GM19043 (cell line): ENCODE data around the gene HOXB5.

ENCODE experiments used
- ATAC-seq: cut with Tn5 transposase; IDR thresholded peaks from one replicate; pipeline ENCODE4 v1.9.1; 2021; ENCODE audit warnings: low read depth; ENCODE audit not compliant: unreplicated experiment

The HOXB5 gene

DNA sequence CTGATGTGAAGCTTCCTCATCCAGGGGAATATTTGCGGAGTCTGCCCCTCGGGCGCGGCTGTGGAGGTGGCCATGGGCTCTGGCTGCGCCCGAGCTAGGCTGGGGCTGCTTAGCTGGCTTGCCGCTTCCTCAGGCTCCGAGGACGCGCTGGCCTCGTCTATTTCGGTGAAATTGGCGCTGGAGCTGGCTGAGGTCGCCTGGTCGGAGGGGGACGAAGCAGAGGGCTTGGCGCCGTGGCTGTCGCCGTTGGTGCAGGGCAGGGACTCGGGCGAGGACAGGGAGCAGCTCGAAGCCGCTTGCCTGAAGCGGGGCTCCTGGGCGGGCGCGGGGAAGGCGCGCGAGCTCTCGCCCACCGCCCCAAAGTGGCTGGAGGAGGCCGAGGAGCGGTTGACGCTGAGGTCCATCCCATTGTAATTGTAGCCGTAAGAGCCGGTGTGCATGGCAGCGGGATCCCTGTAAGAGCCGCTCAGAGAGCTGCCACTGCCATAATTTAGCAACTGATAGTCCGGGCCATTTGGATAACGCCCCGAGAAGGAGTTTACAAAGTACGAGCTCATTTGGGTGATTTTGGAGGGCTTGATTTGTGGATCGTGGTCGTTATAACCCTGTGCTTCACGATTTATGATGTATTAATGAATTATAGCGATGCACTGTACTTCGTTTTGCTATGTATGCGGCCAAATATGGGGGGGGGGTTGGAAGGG is at the start of gene HOXB5:
Gene HOXB5, minus strand, starts transcription at position 654 of the 704 bp plus-strand sequence. Its CDS starts 97 bp downstream, at position 557.
- no peak for ATAC-seq

DNA sequence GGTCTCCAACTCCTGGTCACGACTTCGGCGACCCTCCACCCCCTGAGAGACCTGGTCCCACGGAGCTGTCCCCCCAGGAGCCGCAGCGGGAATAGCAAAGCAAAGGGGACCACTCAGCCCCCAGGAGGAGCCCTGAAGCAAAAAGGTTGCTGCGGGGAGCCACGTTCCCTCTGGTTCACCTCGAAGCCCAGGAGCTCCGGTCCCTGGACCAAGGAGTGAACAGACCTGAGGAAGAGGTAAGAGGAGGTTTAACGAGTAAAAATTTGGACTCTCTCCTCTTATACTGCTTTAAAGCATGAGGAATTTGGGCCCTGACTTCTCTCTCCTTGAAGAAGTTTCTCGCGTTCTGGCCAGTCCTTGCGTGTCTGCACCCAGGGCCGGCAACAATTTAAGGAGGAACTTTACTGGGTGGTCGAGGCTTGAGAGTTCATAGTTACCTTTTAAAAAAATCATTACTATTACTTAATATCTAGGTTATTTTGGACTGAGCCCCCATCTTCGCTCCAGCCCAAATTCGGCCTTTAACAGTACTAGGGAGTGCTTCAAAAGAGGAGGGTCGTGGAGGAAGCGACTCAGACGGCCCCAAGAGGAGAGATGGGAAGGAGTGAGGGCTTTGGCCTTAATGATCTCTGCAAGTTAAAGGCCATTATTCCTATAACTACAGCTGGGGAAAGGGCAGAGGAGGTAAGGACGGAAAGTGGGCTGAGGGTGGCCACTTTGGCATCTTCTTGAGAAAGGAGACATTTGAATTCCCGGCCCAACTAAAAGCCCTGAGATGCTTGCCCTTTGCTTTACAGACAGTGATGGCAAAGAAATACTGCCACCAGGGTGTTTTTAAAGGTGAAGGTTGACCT is 49.5 kb upstream of the HOXB5 start:
- no peak for ATAC-seq

DNA sequence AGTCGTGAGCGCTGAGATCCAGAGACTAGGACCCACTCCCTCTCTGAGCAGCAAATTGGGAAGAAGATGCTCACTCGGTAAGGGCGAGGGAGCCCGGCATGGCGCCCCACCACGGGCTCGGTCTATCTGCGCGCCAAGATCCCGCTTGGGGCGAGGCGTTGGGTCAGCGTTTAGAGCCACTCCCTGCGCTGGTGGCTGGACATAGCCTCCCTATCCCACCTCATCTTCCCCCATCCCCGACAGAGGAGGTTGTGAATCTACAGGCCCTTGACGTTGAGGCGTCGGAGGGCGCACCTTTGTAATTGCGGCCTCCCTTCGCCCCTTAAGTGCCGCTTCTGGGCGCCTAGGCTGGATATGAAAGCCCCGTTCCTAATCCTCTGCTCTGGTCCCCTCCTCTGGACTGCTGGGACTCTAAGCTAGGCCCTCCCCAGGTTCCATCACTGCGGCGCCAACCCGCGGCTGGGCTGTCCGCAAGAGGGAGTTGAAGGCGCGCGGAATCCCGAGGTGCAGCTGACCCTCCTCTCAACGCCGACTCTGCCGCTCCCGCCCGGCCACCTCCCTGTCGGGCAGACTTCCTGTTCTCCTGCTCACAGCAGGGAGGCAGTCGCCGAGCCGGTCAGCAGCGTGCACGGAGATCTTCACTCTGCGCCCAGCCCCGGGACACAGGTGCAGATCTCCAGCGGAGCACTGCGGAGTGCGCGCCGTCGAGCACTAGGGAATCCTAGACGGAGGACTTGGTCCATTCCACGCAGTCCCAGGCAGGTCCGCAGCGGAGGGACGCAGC is 48.7 kb upstream of the HOXB5 start:
- ATAC-seq: no peak

DNA sequence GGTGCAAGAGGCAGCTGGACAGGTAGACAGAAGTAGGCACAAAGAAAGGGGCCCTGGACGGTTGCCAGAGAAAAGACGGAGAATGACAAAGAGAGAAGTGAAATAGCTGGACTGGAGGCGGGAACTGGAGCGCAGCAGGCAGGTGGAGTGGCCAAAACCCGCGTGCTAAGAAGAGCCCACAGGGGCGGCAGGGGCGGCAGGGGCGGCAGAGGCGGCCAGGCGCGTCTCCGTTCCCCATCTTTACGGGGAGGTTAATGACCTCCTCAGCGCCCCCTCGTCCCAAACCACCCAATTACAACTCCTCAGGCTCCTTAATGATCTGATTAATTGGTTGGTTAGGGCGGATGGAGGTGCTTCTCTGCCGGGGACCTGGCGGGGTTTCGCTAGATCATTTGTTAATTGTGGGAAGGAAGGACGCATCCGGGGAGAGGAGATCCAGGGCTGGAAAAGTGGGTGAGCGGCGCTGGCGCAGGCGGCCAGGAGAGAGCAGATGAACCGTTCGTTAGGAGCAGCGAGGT is 48.0 kb upstream of the HOXB5 start:
- ATAC-seq: no peak

DNA sequence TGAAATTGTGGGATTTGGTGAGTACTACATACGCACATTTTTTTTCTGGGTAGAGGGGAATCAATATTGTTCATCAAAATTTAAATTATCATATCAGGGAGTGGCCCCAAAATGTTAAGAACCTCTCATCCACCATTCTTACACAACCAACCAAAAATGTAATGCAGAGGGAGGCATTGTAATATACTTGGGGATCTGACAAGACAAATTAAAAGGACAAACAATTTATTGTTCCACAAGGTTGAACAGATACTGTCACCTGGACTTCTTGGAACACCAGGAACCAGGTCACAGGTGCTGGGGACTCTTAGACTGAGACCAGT is 47.2 kb upstream of the HOXB5 start:
- no peak for ATAC-seq

DNA sequence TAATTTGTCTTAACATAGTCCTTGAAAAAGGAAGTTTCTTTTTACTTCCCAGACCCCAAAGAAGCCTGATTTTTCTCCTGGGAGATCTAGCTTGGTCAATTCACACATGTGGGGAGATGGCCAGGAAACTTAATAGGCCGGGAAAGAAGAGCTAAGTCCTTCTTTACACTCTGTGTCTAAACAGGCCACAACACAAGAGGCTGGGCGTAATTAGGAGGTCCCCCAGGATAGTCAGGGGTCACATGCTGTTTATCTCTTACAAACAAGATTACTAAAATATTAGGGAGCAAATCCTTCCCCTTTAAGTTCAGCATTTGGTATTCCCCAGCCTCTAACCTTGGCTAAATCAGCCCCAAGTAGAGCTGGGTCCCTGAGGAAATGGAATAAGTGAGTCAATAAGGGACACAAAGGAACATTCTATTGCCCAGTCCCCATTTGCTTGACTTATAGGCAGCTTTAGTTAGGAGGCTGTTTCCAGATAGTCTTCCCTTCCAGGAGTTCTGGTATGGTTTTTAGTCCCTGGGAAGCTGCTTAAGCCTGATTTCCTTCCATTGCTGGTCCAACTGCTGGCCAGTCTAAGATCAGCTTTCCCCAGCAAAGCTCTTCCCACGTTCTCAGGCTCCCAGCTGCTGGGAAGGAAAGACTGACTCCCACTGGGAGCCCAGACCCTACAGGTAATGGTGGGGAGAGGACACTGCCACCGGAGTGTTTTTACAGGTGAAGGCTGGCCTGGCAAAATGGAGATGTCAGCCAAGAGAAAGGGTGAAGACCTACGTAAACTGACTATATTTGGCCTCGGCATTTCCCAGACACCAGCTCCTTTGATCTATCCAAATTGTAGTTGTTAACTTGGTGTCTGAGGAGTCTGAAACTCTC is 46.6 kb upstream of the HOXB5 start:
- no peak for ATAC-seq

DNA sequence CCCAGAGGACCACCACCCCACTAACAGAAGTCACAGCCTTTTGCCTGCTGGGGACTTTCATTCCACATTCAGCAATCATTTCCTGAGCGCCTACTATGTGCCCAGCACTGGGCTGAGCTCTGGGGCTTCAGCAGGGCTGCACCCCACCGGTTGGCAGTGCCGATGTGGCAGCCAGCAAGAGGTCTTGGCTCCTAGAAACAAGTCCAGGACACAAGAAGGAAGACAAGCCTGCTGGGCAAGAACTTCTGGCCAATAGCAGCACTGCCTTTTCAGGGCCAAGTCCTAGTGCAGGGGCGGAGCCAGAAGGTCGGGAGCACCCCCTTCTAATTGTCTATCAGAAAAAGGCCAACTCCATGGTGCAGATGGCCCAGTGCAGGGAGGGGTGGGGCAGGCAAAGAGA is 45.6 kb upstream of the HOXB5 start:
- ATAC-seq: no peak

DNA sequence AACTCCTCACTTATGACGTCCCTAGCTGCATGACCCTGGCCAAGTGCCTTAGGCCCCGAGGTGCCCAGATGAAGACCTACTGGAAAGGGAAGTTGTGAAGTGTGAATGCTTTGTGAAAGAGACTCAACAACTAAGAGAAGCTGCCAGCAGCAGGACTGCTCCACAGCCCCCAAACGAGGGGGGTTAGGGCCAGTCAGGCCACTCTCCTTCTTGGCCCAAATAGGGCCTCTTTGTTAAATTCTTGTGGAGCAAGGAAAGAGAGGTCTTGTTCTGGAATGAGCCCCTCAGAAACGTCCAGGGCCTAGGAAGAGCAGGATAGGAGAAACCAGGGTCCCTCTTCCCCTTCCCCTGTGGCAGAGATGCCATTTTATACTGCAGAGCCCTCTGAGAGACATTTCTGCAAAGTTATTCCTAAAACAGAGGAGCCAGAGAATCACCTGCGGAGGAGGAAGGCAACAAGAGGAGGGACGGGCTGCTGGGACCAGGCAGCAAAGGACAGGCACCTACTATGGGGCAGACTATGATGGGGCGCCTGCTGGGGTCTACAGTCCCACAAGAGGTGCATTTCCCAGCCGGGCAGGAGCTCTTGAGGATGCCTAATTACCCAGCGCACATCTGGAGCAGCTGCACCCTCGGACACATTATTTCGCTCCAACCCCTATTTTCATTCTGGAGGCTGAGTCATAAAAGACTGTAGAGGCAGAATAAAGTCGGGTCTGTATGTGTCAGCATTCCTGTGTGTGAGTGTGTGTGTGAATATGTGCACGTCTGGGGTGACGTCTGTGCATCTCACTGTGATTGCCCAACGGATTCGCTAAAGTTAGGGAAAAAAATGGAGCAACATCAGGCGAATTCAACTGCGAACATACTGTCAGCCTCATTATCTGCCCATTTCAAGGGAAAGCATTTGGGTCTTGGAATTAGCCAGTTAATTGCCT is 44.0 kb upstream of the HOXB5 start:
- no peak for ATAC-seq

DNA sequence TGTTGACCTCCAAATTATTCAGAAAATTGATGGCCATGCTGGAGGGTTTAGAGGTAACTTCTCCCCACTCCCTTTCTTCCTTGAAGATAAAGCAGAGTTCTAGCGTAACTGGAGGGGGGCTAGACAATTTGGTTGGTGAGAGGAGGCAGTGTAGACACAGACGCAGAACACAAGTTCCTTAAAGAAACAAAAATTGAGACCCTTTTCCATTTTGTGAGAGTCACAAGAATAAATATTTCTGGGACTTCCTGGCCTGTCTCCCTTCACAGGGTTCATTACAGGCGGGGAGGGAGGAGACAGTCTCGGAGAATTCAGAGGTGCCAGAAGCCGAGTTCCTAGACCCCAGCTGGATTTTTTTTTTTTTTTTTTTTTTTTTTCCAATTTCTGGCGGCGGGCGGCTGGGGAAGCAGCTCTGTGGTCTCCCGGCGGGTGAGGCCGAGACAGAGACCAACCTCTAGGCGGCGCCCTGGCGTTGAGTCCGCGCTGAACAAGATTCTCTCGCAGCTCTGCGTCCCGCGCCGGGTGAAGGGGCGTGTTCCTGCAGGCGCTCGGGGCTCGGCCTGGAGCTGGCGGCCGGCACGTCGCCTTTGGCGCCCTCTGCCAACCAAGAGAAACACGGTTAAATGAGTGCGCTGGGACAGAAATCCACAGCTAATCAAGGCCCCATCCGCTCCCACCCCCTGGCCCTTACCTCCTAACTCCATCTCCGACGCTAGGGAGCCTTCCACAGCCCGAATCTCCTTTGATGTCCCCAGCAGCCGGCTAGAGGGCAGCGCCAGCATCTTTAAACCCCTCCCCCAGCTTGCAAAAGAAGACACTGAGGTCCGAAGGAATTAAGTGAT is 42.8 kb upstream of the HOXB5 start:
- ATAC-seq: no peak

DNA sequence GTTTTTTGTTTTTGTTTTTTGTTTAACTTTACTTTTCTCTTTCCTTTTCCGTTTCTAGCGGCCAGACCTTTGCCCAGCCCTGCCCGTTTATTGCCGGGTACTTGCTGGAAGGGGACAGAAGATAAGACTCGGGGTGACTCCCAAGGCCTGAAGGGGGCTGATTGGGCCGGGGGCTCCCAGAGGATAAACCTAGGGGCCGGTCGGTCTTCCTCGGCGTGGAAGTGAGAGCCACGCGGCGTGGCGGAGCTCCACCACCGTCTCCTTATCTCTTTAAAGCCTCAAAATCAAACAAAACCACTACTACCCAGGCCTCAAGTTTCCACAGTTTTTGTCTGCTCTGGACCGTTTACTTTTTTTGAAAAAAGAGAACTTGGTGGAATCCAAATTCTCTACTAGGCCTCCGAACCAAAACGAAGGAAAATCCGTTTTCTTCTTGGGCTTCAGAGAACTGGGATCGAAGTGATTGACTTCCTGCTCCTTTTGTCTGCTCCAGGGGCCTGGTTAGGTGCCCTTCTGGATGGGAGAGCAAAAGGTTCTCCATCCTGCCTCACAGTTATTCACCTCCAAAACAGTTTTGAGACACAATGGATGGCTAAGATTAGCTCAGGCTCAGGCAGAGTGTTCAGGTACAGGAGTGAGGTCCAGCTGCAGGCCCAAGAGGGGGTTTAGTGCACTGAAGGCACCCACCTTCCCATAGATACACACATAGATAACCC is 41.1 kb upstream of the HOXB5 start:
- no peak for ATAC-seq

DNA sequence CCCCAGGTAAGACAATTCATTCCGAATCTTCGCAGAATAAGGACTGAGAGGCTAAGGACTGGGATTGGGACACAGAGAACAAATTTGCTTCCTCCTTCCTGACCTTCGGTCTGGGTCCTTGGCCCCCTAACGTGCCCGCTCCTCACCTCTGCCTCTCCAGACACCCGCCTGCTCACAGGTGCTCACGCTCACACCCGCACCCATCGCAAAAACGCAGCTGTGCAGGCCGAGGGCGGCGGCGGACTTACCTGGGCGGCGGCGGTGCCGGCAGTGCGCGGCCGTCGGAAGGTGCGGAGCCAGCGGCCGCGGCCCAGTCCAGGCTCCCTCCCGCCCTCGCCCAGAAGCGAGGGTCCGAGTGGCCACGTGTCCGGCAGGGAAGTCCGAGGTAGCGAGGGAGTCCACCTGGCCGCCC is 39.7 kb upstream of the HOXB5 start:
- no peak for ATAC-seq

DNA sequence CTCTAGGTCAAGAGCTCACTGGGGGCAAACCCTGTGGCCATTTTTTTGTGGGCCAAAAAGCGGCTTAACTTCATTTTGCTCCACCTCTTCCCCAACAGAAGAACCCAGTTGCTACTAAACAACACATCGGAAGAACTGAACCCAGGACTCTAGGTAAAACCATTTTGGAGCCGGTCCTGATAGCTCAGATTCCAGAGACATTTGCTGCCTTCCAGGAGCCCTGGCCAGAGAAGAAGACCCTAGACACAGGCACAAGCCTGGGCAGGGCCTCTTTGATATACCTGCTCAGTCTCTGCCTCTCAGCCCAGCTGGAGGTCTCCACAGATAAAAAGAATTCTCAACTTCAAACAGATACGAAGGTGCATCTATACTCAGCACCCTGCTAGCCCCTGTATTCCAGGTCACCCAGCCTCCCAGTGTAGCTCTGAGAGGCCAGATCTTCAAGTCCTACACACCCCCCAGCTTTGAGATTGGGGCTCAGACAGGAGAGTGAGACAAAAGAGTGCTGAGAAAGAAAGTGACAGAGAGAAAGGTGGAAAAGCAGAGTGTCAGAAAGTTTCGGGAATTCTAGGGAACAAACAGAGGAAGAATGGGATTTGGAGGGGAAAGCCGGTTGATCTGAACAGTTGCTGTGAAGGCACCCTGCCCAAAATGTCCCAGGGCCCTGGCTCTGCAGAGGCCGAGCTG is 39.1 kb upstream of the HOXB5 start:
- no peak for ATAC-seq

DNA sequence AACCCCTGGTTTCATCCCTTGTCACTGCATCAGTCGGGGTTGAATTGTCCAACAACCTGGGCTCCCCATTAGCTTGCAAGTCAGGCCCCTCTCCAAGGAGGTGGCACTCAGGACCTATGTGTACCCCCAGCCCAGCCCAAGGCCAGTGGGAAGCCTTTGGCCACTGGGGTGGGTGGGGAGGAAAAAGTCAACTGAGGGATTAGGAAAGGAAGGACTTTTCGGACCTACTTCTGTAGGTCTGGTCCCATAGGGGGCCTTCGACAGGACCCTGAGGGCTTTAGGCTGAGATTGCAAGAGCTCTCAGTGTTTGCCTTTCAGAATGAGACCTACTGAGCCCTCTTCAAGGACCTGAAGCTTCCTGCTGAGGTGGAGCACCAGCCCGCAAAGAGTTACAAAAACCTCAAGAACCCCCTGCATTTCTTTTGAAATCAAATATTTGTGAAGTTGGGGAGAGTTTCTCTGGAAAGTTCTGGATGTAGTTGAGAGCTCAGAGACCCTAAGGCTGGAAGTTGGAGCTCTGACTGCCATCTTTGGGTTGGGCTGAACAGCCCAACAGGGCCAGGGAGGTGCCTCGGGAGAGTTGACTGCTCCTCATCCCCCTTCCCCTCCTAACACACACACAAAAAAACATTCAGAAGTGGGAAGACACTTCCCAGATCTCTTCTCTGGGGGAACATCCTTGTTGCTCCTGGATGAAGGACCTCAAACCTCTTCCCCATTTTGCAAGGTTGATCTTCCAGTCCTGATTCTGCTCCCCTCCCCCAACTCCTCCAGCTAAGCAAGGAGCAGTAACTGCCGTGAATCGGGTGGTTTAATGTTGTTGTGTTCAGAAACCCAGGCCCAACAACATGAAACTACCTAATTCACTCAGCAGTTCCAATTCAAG is 38.4 kb upstream of the HOXB5 start:
- no peak for ATAC-seq

DNA sequence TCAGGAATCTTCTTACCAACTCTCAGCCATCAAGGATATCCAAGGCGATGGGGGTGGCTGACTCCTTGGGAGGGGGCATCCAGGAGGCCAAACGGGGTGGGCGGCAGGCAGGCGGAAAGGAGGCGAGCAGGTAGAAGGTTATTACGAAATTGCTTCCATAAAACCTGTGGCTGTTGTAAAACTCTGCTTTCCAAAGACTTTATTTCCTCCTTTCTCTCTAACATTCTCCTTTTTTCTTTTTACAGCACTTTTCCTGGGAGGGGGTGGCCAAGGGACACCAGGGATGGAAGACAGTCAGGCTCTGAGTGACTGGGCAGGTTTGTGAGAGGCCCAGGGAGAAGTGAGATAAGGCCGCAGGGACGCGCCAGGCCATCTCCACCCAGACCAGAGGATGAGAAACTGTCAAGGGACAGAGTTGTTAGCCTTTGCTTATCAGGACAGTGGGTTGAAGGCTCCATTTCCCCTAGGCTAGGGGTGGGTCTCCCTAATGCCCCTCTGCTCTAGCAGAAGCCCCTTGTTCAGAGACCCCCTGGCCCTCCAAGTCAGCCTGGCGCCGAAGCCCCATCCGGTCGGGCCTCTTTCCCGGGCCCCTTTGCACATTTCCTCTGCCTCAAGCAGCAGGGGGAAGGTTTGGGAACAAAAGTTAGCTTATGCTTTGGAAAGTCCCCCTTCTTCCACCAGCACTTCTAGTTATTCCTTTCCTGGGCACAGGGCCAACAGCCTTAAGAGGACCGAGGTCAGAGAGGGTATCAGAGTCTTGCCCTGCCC is 37.5 kb upstream of the HOXB5 start:
- no peak for ATAC-seq
